DOHH2 (cell line): ENCODE results near the gene RBM17.

Experiments
- H3F3A ChIP-seq: fragments of 200-600 bp; sonication (generic), shearing (Covaris generic); 2 replicates; pipeline ENCODE4 v1.6.0; 2016; ENCODE audit warnings: antibody characterized with exemption, mild to moderate bottlenecking; ENCODE audit not compliant: control insufficient read depth, insufficient read depth
- H3K27ac ChIP-seq: fragments of 200-600 bp; sonication (generic); 2 replicates; pipeline ENCODE4 v1.5.1; 2014; ENCODE audit warnings: low read depth, mild to moderate bottlenecking, low read length, moderate library complexity
- H3K27me3 ChIP-seq: fragments of 200-600 bp; sonication (generic); 2 replicates; pipeline ENCODE4 v1.6.1; 2014; ENCODE audit warnings: mild to moderate bottlenecking, low read length, mixed read lengths; ENCODE audit not compliant: control insufficient read depth
- H3K36me3 ChIP-seq: fragments of 200-600 bp; sonication (generic); 2 replicates; pipeline ENCODE4 v1.6.1; 2014; ENCODE audit warnings: mild to moderate bottlenecking, low read length, moderate library complexity, mixed read lengths; ENCODE audit not compliant: control insufficient read depth
- H3K4me1 ChIP-seq: fragments of 200-600 bp; sonication (generic); 2 replicates; pipeline ENCODE4 v1.6.1; 2014; ENCODE audit warnings: mild to moderate bottlenecking, low read length, mixed read lengths; ENCODE audit not compliant: control insufficient read depth
- H3K4me2 ChIP-seq: fragments of 200-600 bp; sonication (generic); 2 replicates; pipeline ENCODE4 v1.6.0; 2014; ENCODE audit warnings: mild to moderate bottlenecking, low read length, moderate library complexity
- H3K4me3 ChIP-seq: fragments of 200-600 bp; sonication (generic); 2 replicates; pipeline ENCODE4 v1.5.1; 2014; ENCODE audit warnings: mild to moderate bottlenecking, low read length, mixed read lengths
- H3K79me2 ChIP-seq: fragments of 200-600 bp; sonication (generic); 2 replicates; pipeline ENCODE4 v1.6.1; 2014; ENCODE audit warnings: mild to moderate bottlenecking, low read length, mixed read lengths; ENCODE audit not compliant: control insufficient read depth
- H3K9me2 ChIP-seq: fragments of 200-600 bp; sonication (generic); replicated peaks from 2 replicates; pipeline ENCODE4 v1.6.1; 2014; ENCODE audit warnings: mild to moderate bottlenecking, low read length, mixed read lengths; ENCODE audit not compliant: control insufficient read depth
- H3K9me3 ChIP-seq: fragments of 200-600 bp; sonication (generic); 2 replicates; pipeline ENCODE4 v1.6.1; 2014; ENCODE audit warnings: antibody characterized with exemption, low read length, mixed read lengths; ENCODE audit not compliant: control insufficient read depth, insufficient read depth
- H4K20me1 ChIP-seq: fragments of 200-600 bp; sonication (generic); 2 replicates; pipeline ENCODE4 v1.6.0; 2014; ENCODE audit warnings: low read depth, mild to moderate bottlenecking, antibody characterized with exemption, low read length, moderate library complexity; ENCODE audit not compliant: control insufficient read depth, insufficient read depth
- EZH2phosphoT487 ChIP-seq: fragments of 200-600 bp; sonication (generic); IDR thresholded peaks from 2 replicates; pipeline ENCODE4 v1.6.1; 2017; ENCODE audit warnings: borderline replicate concordance, mild to moderate bottlenecking, antibody characterized with exemption, low read length, moderate library complexity, mixed read lengths
- TF ChIP-seq, protein P1 (sequence below): fragments of 200-600 bp; sonication (generic); IDR thresholded peaks from one replicate; pipeline ENCODE4 v1.5.1; 2014; ENCODE audit warnings: antibody characterized with exemption, mild to moderate bottlenecking, low read depth, low read length; ENCODE audit not compliant: poor library complexity, severe bottlenecking

RBM17 gene

DNA sequence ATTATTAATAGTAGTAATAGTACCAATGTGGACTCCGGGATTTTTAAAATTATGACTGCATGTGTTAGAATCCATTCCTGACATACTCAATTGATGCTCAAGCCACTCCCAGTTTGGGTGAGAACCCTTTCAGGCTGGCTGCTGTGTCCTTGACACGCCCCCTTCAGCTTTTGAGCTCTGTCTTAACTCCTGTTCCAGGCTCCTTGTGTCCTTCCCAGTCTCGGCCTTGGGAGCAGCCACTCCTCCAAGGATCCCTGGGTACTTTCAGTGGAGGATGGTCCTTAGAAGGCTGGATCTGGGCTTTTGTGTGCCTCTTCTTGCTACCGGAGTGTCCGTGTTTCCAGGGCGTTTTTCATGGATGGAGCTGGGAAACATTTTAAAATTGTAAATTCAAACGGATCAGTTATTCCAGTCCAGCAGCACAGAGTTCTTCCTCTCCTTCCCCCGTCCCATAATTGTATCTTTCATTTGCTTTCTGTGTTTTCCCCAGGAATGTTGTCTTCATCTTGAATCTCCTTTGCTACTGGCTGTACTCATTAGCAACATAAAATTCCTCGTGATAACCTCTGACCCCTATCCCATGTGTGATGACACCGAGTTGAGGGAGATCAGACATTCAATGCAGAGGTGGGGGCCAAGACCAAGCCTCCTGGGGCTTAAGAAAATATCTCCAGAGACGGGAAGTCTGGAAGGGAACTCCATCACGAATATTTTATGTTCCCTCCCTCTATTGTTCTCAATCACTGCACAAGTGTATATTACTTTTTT lies 73.9 kb downstream of the RBM17 start:
- Histone ChIP-seq H3K79me2 (peaks cover 64% of the 10 kb centered on the region), H3K9me3 (no peaks in the 10 kb centered on the region), H3K27ac (peak overlapping the region; percentile 61), H3F3A (peaks cover 18% of the 10 kb centered on the region), H3K27me3 (no peaks in the 10 kb centered on the region), H3K9me2 (no peaks in the 10 kb centered on the region), H3K36me3 (peaks cover 38% of the 10 kb centered on the region), H4K20me1 (no peaks in the 10 kb centered on the region), H3K4me3 (peak overlapping the region; percentile 94), H3K4me2 (peak overlapping the region; percentile 87), H3K4me1 (peaks cover 22% of the 10 kb centered on the region)
- no peak for TF ChIP-seq EZH2phosphoT487
- TF ChIP-seq, protein P1, sequence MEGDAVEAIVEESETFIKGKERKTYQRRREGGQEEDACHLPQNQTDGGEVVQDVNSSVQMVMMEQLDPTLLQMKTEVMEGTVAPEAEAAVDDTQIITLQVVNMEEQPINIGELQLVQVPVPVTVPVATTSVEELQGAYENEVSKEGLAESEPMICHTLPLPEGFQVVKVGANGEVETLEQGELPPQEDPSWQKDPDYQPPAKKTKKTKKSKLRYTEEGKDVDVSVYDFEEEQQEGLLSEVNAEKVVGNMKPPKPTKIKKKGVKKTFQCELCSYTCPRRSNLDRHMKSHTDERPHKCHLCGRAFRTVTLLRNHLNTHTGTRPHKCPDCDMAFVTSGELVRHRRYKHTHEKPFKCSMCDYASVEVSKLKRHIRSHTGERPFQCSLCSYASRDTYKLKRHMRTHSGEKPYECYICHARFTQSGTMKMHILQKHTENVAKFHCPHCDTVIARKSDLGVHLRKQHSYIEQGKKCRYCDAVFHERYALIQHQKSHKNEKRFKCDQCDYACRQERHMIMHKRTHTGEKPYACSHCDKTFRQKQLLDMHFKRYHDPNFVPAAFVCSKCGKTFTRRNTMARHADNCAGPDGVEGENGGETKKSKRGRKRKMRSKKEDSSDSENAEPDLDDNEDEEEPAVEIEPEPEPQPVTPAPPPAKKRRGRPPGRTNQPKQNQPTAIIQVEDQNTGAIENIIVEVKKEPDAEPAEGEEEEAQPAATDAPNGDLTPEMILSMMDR, result no peak

DNA sequence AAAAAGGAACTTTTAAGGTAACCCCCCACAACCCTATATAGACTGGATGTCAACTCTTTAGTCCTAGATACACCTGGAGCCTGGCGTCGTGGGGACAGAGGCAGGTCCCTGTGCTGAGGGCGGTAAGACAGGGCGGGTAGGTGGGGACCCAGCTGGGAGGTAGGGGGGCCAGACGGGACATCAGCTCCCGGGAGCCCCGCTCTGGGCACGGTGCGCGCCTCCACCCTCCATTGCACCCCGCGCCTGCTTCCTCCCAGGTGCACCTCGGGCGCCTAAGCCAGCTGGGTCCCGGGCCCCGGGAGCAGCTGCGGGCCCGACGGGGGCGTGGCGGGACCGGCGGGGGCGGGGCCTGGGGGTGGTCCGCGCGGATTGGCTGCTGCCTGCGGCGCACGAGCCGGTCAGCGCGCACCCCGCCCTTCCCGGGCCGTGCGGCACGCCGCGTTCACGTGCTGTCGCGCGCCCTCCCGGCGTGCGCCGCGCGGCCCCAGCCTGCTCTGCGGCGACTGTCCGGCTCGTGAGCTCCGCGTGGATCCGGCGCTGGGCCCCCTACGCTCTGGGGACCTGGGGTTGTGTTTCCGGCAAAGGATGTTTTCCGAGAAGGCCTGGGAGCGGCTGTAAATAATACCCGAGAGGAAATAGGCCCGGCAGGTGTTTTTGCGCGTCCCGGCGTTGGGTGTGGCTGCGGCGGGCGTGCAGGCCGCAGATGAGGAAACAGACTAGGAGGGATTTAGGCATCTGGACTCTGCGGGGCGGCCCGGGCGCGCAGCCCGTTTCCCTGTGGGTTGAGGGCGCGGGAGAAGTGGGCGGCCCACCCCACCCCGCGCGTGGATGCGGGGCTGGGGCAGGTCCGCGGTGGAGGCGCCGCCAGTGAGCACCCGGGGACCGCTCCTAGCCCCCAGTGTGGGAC lies 74.8 kb downstream of the RBM17 start:
- no peak for TF ChIP-seq EZH2phosphoT487
- TF ChIP-seq, protein P1, result no peak
- Histone ChIP-seq H3K27ac (peak overlapping the region; percentile 83), H3K4me2 (peak overlapping the region; percentile 87), H3F3A (peaks cover 18% of the 10 kb centered on the region), H3K79me2 (peaks cover 67% of the 10 kb centered on the region), H3K4me1 (peaks cover 22% of the 10 kb centered on the region), H3K9me3 (no peaks in the 10 kb centered on the region), H3K36me3 (peaks cover 46% of the 10 kb centered on the region), H3K9me2 (no peaks in the 10 kb centered on the region), H3K4me3 (peak overlapping the region; percentile 94), H3K27me3 (no peaks in the 10 kb centered on the region), H4K20me1 (no peaks in the 10 kb centered on the region; the same call in 1 of the 2 replicates)

DNA sequence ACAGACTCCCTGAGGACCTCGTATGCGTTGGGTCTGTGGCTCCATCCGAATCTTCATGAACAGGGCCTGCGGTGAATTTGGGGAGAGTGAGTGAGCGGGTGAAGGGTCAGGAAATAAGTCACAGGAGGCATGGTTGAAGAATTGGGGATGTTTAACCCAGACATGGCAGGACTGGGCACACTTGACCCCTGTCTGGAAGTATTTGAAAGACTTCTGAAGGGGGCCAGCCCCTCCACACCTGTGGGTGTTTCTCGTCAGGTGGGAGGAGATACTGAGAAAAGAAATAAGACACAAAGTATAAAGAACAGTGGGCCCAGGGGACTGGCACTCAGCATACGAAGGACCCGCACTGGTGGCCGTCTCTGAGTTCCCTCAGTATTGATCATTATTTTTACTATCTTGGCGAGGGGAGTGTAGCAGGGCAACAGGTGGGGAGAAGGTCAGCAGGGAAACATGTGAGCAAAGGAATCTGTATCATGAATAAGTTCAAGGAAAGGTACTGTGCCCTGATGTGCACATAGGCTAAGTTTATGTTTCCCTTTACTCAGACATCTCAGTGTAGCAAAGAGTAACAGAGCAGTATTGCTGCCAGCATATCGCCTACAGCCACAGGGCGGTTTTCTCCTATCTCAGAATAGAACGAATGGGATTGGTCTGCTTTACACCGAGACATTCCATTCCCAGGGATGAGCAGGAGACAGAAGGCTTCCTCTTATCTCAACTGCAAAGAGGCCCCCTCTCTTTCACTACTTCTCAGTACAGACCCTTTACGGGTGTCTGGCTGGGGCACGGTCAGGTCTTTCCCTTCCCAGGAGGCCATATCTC lies 75.6 kb downstream of the RBM17 start:
- H3K79me2 ChIP-seq, result peaks cover 71% of the 10 kb centered on the region
- H3K4me3 ChIP-seq, result peak overlapping the region; percentile 94
- H3K9me2 ChIP-seq, result no peaks in the 10 kb centered on the region
- no peaks in the 10 kb centered on the region for H3K27me3 ChIP-seq
- H3K27ac ChIP-seq, result peak overlapping the region; percentile 83
- H3K4me2 ChIP-seq, result peak overlapping the region; percentile 87
- no peaks in the 10 kb centered on the region for H3K9me3 ChIP-seq
- peaks cover 22% of the 10 kb centered on the region for H3K4me1 ChIP-seq
- H3F3A ChIP-seq, result peaks cover 18% of the 10 kb centered on the region
- H4K20me1 ChIP-seq, result peaks cover 4% of the 10 kb centered on the region; the same call in 1 of the 2 replicates
- no peak for TF ChIP-seq EZH2phosphoT487
- TF ChIP-seq, protein P1, result no peak
- H3K36me3 ChIP-seq, result peaks cover 50% of the 10 kb centered on the region
